WTC11 (cell line): ENCODE data around the gene INF2. TPM values are rescaled to one million over a fixed set of nuclear protein-coding genes. Genes with fewer than 3 reads are reported as not detected.

Source experiments
- ATAC-seq: fragments of 200-7000 bp; cut with Tn5 transposase; 2 replicates; pipeline ENCODE4 v1.10.0; 2021; ENCODE audit warnings: mild to moderate bottlenecking, moderate library complexity
- CTCF ChIA-PET: fragments of 300-600 bp; sonication (Branson Sonifier 250); formaldehyde crosslinking; loops from one replicate; lab custom pipeline; 2021; ENCODE audit warnings: antibody characterized with exemption; lab: Charles Lee
- POLR2A ChIA-PET: fragments of 350-600 bp; sonication (Branson Sonifier 250); formaldehyde crosslinking; loops from one replicate; lab custom pipeline; 2021; ENCODE audit warnings: antibody characterized with exemption; lab: Charles Lee
- DNase-seq: peaks from one replicate; pipeline ENCODE4 v3.0.0; 2021; ENCODE audit warnings: low spot score
- H3K27ac Mint-ChIP-seq: 2 replicates; pipeline ENCODE4 v1.8.0; 2021; ENCODE audit warnings: mixed read lengths
- H3K27me3 Mint-ChIP-seq: 2 replicates; pipeline ENCODE4 v1.8.0; 2021; ENCODE audit warnings: low read depth, mild to moderate bottlenecking, moderate library complexity, mixed read lengths
- H3K36me3 Mint-ChIP-seq: 2 replicates; pipeline ENCODE4 v1.8.0; 2021; ENCODE audit warnings: mixed read lengths
- H3K4me1 Mint-ChIP-seq: 2 replicates; pipeline ENCODE4 v1.8.0; 2022; ENCODE audit warnings: mixed read lengths
- H3K4me3 Mint-ChIP-seq: 2 replicates; pipeline ENCODE4 v1.8.0; 2021; ENCODE audit warnings: mild to moderate bottlenecking, moderate library complexity, mixed read lengths
- H3K9me3 Mint-ChIP-seq: 2 replicates; pipeline ENCODE4 v1.8.0; 2021; ENCODE audit warnings: mixed read lengths
- EMX1 ChIP-seq: fragments of 250-450 bp; sonication (Bioruptor Pico); IDR thresholded peaks from 2 replicates; pipeline ENCODE4 v1.8.0; 2021; ENCODE audit warnings: mild to moderate bottlenecking
- ESRRA ChIP-seq: sonication (generic); formaldehyde crosslinking; IDR thresholded peaks from 2 replicates; pipeline ENCODE4 v1.8.1; 2022; ENCODE audit warnings: mild to moderate bottlenecking, missing genetic modification reagents, borderline replicate concordance
- GABPB1 ChIP-seq: sonication (generic); formaldehyde crosslinking; IDR thresholded peaks from 2 replicates; pipeline ENCODE4 v1.8.1; 2023; ENCODE audit warnings: mild to moderate bottlenecking, missing genetic modification reagents
- IRF2 ChIP-seq: sonication (generic); formaldehyde crosslinking; IDR thresholded peaks from 2 replicates; pipeline ENCODE4 v1.8.0; 2022; ENCODE audit warnings: low read depth, missing genetic modification reagents, borderline replicate concordance
- JAZF1 ChIP-seq: fragments of 250-450 bp; sonication (Bioruptor Pico); IDR thresholded peaks from 2 replicates; pipeline ENCODE4 v1.9.0; 2021; ENCODE audit warnings: moderate library complexity, mild to moderate bottlenecking, inconsistent platforms
- NFE2L1 ChIP-seq: sonication (generic); formaldehyde crosslinking; IDR thresholded peaks from 2 replicates; pipeline ENCODE4 v1.8.1; 2023; ENCODE audit warnings: missing genetic modification reagents
- NR3C1 ChIP-seq: sonication (generic); formaldehyde crosslinking; conservative IDR thresholded peaks from 2 replicates; pipeline ENCODE4 v1.8.1; 2023; ENCODE audit warnings: low read depth, mild to moderate bottlenecking, missing genetic modification reagents
- PRDM15 ChIP-seq: sonication (generic); formaldehyde crosslinking; IDR thresholded peaks from 2 replicates; pipeline ENCODE4 v1.8.0; 2022; ENCODE audit warnings: missing genetic modification reagents
- PREB ChIP-seq: sonication (generic); formaldehyde crosslinking; IDR thresholded peaks from 2 replicates; pipeline ENCODE4 v1.8.1; 2022; ENCODE audit warnings: mild to moderate bottlenecking, missing genetic modification reagents, moderate library complexity, borderline replicate concordance
- PRRX2 ChIP-seq: fragments of 250-450 bp; sonication (Bioruptor Pico); IDR thresholded peaks from 2 replicates; pipeline ENCODE4 v1.8.0; 2021; ENCODE audit warnings: mild to moderate bottlenecking
- RELA ChIP-seq: sonication (generic); formaldehyde crosslinking; IDR thresholded peaks from 2 replicates; pipeline ENCODE4 v1.8.1; 2022; ENCODE audit warnings: missing genetic modification reagents, mild to moderate bottlenecking, borderline replicate concordance
- SOX15 ChIP-seq: fragments of 250-450 bp; sonication (Bioruptor Pico); IDR thresholded peaks from 2 replicates; pipeline ENCODE4 v1.9.0; 2021; ENCODE audit warnings: mild to moderate bottlenecking
- SP1 ChIP-seq: sonication (generic); formaldehyde crosslinking; conservative IDR thresholded peaks from 2 replicates; pipeline ENCODE4 v1.8.1; 2022; ENCODE audit warnings: missing genetic modification reagents
- STAT6 ChIP-seq: sonication (generic); formaldehyde crosslinking; conservative IDR thresholded peaks from 2 replicates; pipeline ENCODE4 v1.8.1; 2023; ENCODE audit warnings: mild to moderate bottlenecking, low read depth, missing genetic modification reagents, moderate library complexity
- TEAD4 ChIP-seq: sonication (generic); formaldehyde crosslinking; IDR thresholded peaks from 2 replicates; pipeline ENCODE4 v1.8.0; 2022; ENCODE audit warnings: mild to moderate bottlenecking, missing genetic modification reagents
- ZNF219 ChIP-seq: sonication (generic); formaldehyde crosslinking; IDR thresholded peaks from 2 replicates; pipeline ENCODE4 v1.8.0; 2023; ENCODE audit warnings: missing genetic modification reagents, mild to moderate bottlenecking, borderline replicate concordance
- ZNF396 ChIP-seq: fragments of 250-450 bp; sonication (Bioruptor Pico); IDR thresholded peaks from 2 replicates; pipeline ENCODE4 v1.8.0; 2021; ENCODE audit warnings: mild to moderate bottlenecking, moderate library complexity, borderline replicate concordance
- ZNF423 ChIP-seq: fragments of 250-450 bp; sonication (Bioruptor Pico); IDR thresholded peaks from 2 replicates; pipeline ENCODE4 v2.1.2; 2022; ENCODE audit warnings: mild to moderate bottlenecking, moderate library complexity
- ZNF512 ChIP-seq: sonication (generic); formaldehyde crosslinking; IDR thresholded peaks from 2 replicates; pipeline ENCODE4 v1.8.1; 2022; ENCODE audit warnings: missing genetic modification reagents, borderline replicate concordance
- total RNA-seq: library from RNA; stranded (reverse); gene quantifications from 3 replicates; pipeline ENCODE4 v1.2.3, GENCODE V29; 2021
- TF ChIP-seq, protein P1 (sequence below): sonication (generic); formaldehyde crosslinking; IDR thresholded peaks from 2 replicates; pipeline ENCODE4 v1.8.1; 2022; ENCODE audit warnings: mild to moderate bottlenecking, moderate library complexity, missing genetic modification reagents
- TF ChIP-seq, protein P2 (sequence below): sonication (generic); formaldehyde crosslinking; IDR thresholded peaks from 2 replicates; pipeline ENCODE4 v1.8.0; 2022; ENCODE audit warnings: mild to moderate bottlenecking, missing genetic modification reagents
- TF ChIP-seq, protein P3 (sequence below): fragments of 250-450 bp; sonication (Bioruptor Pico); IDR thresholded peaks from 2 replicates; pipeline ENCODE4 v1.9.0; 2021; ENCODE audit warnings: mild to moderate bottlenecking

The INF2 gene
- total RNA-seq, 1 experiment from 2014 or later, result 82.4 TPM

DNA sequence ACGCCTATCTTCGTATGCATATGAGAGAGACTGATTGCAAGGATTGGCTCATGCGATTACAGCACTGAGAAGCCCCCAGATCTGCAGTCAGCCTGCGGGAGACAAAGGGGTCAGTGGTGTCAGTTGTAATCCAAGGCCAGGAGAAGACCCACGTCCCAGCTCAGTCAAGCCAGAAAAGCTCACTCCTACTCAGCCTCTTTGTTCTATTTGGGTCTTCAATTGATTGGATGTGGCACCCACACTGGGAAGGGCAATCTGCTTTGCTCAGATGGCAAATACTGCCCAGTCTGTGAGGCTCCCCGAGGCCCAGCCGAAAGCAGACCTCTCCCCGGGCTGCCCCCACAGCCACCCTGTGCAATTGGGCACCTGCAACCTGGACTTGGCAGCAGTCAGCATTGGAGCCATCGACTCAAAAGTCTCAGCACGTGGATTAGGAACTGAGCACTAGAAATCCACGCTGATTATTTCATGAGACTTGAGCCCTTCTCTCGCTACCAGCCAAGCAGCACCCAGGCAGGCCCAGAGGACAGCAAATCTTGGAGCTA is 45.3 kb upstream of the INF2 start:
- TF ChIP-seq, protein P1, sequence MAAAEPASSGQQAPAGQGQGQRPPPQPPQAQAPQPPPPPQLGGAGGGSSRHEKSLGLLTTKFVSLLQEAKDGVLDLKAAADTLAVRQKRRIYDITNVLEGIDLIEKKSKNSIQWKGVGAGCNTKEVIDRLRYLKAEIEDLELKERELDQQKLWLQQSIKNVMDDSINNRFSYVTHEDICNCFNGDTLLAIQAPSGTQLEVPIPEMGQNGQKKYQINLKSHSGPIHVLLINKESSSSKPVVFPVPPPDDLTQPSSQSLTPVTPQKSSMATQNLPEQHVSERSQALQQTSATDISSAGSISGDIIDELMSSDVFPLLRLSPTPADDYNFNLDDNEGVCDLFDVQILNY (CRISPR knock-in tag), result no peak
- TF ChIP-seq, protein P2, sequence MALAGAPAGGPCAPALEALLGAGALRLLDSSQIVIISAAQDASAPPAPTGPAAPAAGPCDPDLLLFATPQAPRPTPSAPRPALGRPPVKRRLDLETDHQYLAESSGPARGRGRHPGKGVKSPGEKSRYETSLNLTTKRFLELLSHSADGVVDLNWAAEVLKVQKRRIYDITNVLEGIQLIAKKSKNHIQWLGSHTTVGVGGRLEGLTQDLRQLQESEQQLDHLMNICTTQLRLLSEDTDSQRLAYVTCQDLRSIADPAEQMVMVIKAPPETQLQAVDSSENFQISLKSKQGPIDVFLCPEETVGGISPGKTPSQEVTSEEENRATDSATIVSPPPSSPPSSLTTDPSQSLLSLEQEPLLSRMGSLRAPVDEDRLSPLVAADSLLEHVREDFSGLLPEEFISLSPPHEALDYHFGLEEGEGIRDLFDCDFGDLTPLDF (CRISPR knock-in tag), result no peak
- TF ChIP-seq ZNF423 (CRISPR knock-in tag) (no peak), TEAD4 (CRISPR knock-in tag) (no peak), JAZF1 (CRISPR knock-in tag) (no peak), SP1 (CRISPR knock-in tag) (no peak), ESRRA (CRISPR knock-in tag) (no peak), ZNF512 (CRISPR knock-in tag) (no peak), IRF2 (CRISPR knock-in tag) (no peak), PRDM15 (CRISPR knock-in tag) (no peak), SOX15 (no peak), ZNF219 (CRISPR knock-in tag) (no peak), EMX1 (CRISPR knock-in tag) (no peak), PREB (no peak)
- TF ChIP-seq, protein P3, sequence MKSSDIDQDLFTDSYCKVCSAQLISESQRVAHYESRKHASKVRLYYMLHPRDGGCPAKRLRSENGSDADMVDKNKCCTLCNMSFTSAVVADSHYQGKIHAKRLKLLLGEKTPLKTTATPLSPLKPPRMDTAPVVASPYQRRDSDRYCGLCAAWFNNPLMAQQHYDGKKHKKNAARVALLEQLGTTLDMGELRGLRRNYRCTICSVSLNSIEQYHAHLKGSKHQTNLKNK (CRISPR knock-in tag), result no peak
- H3K9me3 Mint-ChIP-seq, result peaks cover 17% of the 10 kb centered on the region
- H3K4me1 Mint-ChIP-seq, result peaks cover 13% of the 10 kb centered on the region
- ChIA-PET CTCF (no interaction called here), POLR2A (no interaction called here)
- peaks cover 11% of the 10 kb centered on the region for H3K36me3 Mint-ChIP-seq
- H3K27me3 Mint-ChIP-seq, result peaks cover 4% of the 10 kb centered on the region
- no peak overlapping the region for H3K27ac Mint-ChIP-seq
- H3K4me3 Mint-ChIP-seq, result no peak overlapping the region
- DNase-seq (no peak), ATAC-seq (no peak)

DNA sequence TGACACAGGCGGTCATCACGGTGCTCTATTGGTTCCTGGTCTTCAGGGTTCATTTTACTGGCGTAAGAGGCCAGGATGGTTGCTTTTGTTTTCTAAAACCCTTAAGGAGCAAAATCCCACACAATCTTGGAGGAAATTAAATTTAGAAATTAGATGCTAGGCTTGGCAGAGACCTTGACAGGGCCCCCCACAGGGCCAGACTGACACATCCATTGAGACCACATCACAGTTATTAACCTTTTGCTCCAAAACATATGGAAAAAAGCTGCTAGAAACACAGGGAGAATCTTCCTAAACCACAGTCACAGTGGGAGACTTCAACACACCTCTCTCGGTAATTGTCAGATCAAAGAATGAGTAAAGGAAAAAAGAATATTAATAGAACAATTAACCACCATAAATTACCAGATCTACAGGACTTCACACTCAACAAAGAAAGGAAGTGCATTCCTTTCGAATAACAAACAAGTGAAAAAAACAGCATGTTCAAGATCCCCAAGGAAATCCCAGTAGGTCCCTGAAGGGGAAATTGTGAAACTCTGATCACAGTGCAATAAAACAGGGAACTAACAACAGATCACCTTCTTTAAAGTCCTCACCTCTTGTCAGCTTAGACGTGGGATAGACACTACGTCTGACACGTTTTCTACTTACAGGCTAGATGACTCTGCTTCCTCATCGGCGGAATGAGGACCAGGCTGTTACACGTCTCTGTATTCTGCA is 44.6 kb upstream of the INF2 start:
- peaks cover 17% of the 10 kb centered on the region for H3K9me3 Mint-ChIP-seq
- no peak for ATAC-seq
- peaks cover 11% of the 10 kb centered on the region for H3K27me3 Mint-ChIP-seq
- POLR2A ChIA-PET, result no interaction called here
- H3K27ac Mint-ChIP-seq, result no peak overlapping the region; the same call in 1 of the 2 replicates
- peaks cover 13% of the 10 kb centered on the region for H3K4me1 Mint-ChIP-seq
- peaks cover 11% of the 10 kb centered on the region for H3K36me3 Mint-ChIP-seq
- CTCF ChIA-PET, result no interaction called here
- no peak for DNase-seq
- no peak overlapping the region for H3K4me3 Mint-ChIP-seq
- TF ChIP-seq RELA (CRISPR knock-in tag) (no peak), ZNF423 (CRISPR knock-in tag) (no peak), NFE2L1 (CRISPR knock-in tag) (no peak), STAT6 (no peak), PRRX2 (CRISPR knock-in tag) (no peak), GABPB1 (CRISPR knock-in tag) (no peak), NR3C1 (CRISPR knock-in tag) (no peak), ZNF396 (CRISPR knock-in tag) (no peak)
